HG02884 (cell line): Measurements from ENCODE around the gene COL6A3.
"Not testable (repeated sequence)": the region's sequence is repeated elsewhere in the genome, so short reads cannot be mapped to it uniquely, and the experiment has no call there.

Source experiments
- ATAC-seq: cut with Tn5 transposase; IDR thresholded peaks from one replicate; pipeline ENCODE4 v1.9.1; 2021; ENCODE audit warnings: mild to moderate bottlenecking, moderate library complexity; ENCODE audit not compliant: unreplicated experiment

COL6A3 gene

DNA sequence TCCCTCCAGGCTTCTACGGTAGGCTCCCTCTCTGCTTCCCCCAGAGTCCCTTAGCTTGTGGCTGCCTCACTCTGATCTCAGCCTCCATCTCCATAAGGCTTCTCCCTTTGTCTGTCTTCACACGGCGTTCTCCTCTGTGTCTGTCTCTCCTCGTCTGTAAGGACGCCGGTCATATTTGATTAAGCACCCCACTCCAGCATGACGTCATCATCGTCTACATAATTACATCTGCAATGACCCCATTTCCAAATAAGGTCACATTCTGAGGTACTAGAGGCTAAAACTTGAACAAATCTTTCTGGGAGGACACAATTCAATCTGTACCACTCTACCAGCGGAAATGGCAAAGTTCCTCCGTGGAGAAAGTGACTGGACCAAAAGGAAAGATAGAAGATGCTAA lies 8.3 kb upstream of the COL6A3 start:
- ATAC-seq, result no peak

DNA sequence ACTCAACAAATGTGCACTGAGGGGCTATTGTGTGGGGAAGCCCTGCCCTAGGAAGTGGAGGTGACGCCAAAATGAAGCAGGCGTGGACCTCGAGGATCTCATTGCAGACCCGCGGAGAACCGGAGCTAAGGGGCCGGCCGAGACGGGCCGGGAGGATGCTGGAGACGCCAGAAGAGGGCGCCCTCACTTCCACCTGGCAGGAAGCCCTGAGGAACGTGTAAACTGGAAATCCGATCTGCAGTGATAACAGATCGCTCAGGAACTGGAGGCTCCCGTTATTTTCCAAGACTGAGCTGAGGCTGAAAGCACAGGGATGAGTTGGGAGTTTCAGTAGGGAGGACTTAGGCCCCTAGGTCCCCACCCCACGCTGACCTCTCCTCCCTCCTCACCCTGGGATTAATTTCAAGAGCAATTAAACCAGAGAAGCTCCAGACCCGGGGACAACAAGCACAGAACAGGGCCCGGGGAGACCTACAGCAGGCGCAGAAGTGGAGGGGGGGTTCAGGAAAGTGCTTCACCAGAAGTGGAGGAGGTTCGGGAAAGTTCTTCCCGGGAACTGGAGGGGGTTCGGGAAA lies 7.7 kb upstream of the COL6A3 start:
- ATAC-seq, result no peak

DNA sequence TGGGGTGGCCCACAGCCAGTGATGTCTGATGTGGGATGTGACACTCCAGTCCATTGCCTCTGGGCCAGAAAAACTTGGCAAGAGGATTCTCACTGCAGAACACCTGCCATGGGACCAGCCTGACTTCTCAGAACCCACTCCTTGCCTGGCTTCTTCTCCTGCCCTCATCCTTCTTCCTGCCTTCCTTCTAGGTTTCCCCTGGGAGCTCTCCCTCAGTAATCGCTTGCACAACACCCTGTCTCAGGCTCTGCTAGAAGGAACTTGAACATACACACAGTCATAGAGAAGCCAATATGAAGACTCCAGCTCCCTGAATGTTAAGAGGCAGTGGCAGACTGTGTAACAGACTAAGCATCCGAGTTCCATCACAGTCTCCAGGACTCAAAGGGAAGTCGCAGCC lies 4.3 kb upstream of the COL6A3 start:
- ATAC-seq, result no peak

DNA sequence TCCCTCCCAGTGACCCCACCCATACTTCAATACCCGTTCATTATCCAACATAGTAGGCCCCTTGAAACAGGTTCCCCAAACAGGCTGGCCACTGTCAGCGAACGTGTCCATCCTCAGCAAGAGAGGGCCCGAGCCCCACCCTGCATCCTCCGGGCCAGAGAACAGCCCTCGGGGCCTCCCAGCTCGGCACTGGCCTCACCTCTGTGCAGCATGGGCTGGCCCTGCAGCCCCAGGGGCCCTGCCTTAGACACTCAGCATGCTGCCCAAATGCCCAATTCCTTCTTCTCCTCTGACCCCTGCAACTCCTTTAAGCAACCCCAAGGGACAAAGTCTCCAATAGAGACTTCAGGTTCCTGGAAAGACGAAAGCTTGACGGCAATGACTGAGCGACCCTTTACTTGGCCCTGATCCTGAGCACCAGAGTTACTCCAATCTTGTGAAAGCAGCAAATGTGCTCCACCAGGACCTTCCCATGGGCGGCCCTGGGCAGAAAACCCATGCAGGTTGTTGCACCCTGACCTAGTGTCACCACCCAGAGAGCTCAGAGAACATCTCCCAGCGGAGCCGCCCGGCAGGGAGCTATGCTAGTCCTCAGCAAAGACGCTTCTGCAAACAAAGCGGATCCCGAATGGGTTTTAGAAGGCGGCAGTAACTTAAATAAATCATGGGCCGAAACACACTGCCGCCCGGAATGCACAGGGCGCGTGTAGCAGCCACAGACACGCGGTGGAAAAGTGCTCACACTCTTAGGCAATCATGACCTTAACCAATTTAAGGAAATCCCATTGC lies 782 bp downstream of the COL6A3 start:
- no peak for ATAC-seq

DNA sequence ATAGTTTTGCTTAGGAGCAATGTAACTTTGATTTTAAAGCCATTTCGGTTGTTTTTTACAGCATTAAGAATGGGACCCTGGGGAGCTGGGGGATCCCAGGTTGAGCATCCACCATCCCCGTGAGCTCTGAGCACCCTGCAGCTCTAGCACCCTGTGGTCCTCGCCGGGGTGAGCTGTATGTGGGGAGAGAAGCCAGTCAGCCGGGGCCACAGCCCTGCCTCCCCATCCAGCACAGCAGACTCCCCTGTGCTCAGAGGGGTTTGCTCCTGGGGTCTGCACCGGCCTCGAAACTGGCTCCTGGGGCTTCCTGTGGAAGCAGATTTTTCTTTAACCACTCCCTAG lies 1.3 kb downstream of the COL6A3 start:
- no peak for ATAC-seq

DNA sequence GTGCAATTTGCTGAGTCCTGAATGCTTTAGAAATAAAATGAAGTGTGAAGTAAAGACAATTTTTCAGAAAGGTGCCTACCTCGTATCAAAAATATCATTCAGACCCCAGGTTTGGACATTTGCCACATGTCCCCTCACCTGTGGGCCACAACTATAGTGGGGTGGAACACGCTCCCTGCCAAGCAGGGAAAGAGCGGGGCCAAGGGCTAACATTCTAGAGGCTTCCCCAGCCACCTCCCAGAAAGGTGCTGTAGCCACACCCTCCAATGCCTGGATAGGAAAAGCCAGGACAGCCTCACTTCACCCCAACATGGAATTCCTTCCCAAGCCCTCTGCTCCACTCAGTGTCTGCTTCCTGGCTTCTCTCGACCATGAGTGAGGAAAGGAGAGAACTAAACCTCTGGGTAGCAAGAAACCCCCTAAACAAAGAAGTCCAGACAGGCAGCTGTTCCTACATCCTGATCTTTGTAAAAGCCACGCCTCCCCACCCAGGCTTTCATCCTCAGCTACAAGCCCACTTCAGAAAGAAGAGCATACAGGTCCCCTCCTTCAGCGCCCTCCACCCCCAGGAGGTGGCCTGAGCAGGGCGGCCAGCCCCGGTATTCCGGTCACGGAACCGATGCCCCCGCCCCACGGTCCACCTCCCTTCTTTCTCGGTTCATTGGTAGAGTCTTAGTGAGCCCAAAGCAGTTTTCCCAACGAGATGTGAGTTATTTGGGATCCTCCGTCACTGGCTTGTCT lies 2.1 kb downstream of the COL6A3 start:
- no peak for ATAC-seq

DNA sequence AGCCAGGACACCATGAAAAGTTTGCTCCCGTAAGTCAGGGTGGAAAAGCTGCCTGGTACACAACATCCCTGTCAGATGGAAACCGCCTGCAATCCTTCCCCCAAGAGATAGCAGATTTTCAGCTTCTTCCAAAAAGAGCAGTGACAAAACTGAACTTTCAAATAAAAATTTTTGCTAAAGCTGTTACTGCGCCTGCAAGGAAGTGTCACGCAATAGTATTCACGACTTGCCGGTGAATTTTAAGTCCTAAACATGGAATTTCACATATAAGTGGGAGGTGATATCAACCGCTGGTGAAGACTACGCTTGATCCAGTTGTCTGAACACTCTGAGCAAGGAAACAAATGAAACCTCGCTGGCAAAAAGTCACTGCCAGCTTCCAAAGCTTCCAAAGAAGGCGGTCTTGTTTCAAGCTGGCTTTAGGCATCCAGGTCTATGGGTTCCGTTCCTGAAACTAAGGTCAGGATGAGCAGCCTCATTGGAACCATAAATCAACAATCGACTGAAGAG lies 2.8 kb downstream of the COL6A3 start:
- ATAC-seq, result no peak

DNA sequence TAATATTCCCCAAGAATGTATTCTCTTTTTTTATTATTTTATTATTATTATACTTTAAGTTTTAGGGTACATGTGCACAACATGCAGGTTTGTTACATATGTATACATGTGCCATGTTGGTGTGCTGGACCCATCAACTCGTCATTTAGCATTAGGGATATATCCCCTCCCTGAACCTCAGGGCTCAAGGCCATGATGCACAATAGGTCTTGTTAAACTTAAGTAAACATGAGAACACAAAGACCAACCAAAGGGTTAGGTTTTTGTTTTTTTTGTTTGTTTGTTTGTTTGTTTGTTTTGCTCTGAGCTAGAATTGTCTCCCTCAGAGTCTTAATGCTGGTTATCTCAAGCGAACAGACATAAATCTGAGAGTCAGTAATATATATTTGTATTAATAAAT lies 4.7 kb downstream of the COL6A3 start:
- not testable (repeated sequence) for ATAC-seq

DNA sequence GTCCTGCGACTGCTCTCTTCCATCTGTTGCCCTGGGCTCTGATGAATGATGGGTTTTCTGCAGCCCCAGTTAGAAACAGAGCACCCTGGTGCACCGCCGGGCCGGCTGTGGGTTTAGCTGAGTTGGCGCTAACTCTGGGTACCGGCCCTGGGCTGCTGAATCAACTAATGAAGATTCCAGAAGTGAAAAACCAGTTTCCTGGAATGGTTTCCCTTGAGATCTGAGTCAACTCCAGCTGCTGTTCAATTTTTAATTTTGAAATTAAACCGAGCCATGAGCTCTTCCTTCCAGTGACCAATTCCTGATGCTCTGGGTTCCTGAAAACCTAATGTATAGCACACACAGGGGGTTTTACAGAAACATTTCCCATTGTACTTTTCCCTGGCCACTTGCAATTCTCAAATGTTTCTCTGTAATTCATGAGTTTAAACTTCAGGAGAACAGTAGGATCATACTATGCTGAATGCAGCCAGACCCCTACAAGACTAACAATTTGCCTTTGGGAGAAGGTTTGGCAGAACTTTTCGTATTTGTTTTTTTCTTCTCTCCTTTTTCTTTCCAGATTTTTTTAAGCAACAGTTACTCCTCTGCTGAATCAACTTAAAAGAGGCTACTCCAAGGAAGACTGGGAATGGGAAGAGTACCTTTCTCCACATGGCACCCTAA lies 5.5 kb downstream of the COL6A3 start:
- ATAC-seq, result no peak

DNA sequence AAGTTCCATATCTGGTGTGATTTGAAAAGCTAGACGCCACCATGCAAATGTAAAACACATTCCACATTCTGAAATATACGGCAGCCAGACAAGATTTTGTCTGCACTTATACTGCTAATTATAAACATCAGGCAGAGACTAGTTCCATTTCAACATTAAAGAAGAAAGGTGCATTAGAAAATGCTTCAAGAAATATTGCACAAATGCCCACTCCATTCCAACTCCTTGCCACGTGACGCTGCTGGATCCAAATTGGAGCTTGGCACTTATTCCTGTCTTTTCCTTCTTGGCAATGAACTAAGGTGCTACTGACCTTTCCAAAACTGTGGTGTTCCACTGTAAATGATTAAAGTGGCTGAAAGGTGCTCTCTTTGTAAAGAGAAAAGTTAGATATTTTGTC lies 6.3 kb downstream of the COL6A3 start:
- ATAC-seq, result no peak

DNA sequence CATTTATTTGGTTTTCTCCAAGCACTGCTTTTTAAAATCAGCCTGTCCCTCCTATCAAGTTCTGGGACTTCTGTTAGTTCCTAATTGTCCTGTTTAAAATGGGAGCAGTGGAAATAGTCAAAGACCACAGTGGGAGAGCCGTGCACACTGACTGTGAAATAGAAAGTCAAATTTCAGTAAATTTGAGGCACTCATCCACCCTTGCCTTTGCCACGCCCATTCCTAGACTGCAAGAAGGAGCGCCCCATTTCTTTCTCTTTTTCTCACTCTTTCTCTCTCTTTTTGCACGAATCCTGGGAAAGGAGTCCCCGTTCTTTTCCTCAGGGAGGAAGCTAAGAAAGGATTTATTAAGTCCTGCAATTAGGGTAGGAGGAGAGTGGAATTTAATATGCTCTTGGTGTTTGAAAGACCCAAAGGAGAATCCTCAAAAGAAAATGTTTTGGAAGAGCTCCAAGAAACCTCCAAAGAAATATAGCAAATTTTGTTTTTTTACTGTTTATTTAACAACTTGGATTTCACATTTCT lies 7.5 kb downstream of the COL6A3 start:
- ATAC-seq, result no peak

DNA sequence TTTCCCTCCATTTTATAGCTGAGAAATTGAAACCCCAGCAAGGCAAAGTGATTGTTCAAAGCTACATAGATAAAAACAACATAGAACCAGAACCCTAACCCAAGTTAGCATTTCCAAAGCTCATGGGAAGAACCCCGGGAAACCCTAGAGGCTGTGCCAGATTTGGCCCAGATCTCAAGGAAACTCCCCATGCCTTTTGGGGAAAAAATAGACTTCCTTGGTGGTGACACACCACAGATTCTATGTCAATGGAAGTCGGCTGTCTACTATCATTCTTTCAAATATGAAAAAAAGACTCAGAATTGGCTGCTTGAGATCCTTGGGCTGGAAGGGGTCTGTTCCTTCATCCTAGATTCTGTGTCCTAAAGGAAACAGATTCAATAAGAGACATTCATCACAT lies 8.4 kb downstream of the COL6A3 start:
- no peak for ATAC-seq

DNA sequence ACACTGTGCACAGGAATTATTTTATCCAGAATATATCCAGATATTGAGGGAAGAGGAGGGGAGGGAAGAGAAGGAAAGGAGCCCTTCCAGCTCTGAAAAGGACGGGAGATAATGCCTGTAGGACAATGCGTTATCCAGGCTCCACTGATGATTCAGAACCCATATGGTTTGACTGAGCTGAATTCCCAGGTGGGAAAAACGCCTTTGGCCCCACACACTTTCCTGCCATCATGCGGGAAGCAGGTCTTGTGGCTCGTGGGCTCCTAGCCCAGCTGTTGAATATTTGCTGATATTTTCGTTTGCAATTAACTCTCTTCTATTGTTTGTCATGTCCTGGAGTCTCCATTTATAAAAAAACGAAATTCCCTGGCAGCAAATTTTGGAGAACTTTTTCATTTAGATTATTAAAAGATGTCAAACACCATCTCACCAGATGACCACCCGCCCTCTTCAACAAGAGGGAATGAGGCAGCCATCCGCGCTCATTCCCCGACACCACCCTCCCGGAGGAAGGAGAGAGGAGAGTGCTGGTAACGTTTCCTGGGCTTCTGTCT lies 8.9 kb downstream of the COL6A3 start:
- no peak for ATAC-seq

DNA sequence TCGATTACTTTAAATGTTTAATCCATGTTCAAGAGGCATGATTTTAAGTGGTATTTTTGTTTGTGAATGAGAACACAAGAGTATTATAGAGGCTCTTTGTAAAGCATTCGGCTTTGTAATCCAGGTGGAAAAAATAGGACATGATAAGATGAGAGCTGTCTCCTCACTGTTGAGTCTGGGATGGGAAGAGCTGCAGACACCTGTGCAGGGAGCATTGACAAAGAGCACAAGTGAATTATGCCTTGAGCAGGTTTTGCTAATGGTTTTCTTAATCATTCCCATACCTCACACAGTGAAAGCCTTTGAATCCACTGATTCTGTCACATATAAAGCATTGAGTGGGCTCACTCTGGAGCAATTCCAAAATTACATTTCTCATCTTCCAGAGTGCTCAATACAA lies 9.6 kb downstream of the COL6A3 start:
- ATAC-seq, result no peak

DNA sequence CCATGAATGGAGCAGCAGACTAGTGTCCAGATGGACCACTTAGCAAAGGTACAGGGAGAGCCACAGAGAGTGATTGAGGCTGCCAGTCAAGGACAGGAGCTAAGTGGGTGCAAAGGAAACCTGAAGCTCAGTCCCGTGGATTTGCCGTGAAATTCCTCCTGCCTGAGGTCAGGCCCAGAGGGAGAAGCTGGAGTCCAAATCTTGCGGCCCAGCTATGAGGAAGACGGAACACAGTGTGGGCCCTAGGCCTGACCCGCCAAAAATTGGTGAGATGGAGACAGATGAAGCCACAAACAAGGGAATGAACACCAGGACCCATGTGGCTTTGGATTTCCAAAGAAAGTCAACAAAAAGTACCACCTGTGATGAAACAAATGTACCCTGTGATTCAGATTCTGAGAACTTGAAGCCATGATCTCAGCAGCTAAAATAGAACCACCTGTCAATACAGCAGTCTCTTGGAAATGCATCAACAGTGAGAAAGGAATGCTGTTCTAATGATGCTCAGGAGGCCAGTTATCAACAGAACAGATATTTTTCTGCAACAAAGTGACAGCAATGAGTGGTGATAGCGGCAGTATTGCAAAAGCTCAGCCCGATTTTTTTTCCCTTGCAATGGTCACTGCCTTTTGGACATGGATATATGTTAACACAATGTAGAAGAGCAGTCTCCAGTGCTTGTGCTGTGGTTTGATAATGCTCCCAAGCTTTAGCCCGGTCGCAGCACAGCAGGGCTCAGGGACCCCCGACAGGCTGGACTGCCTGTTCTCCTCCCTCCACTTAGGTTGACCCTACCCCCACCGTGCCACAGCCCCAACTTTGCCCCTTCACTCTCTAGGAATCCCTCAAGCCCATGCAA lies 10.7 kb downstream of the COL6A3 start:
- ATAC-seq, result no peak

DNA sequence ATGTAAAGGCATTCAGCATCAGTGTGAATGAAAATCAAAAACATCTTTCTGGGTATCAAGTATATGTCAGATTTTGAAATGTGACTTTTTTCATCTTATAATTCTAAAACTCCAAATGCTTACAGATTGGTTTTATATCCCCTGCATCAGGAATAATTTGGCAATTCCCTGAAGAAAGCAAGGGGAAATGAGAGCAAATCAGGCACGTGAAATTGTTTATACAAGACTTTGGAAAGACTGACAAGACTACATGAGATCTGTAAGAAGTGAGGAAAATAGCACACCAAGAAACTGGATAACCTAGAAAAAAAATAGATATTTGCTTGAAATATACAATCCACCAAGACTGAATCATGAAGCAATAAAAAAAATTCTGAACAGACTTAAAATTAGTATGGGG lies 13.8 kb downstream of the COL6A3 start:
- ATAC-seq, result no peak

DNA sequence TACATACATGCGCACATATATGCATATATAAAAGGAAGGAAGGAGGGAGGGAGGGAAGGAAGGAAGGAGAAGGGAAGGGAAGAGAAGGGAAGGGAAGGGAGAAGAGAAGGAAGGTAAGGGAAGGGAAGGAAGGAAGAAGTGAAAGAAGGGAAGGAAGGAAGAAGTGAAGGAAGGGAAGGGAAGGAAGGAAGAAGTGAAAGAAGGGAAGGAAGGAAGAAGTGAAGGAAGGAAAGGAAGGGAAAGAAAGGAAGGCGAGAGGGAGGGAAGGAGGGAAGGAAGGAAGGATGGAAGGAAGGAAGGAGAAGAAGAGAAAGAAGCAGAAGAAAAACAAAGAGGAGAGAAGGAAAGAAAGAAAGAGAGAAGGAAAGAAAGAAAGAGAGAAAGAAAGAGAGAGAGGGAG lies 16.9 kb downstream of the COL6A3 start:
- ATAC-seq, result no peak

DNA sequence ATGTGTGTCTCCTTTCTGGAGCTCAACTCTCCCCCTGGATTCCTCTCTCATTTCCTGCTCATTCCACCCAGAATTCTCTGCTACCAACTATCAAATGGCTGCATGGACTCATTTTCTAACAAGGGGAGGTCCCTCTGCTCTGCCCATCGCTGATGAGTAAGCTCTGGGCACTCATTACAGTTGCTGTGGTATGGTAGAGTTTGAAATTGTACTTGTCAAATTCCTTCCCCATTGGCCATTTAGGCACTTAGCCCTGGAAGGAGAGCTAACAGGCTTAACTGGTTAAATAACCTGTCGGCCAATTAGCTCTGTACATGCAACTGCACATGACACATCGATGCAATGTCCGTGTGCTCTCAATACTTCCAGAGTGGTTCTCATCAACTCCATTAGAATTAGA lies 20.4 kb downstream of the COL6A3 start:
- no peak for ATAC-seq

DNA sequence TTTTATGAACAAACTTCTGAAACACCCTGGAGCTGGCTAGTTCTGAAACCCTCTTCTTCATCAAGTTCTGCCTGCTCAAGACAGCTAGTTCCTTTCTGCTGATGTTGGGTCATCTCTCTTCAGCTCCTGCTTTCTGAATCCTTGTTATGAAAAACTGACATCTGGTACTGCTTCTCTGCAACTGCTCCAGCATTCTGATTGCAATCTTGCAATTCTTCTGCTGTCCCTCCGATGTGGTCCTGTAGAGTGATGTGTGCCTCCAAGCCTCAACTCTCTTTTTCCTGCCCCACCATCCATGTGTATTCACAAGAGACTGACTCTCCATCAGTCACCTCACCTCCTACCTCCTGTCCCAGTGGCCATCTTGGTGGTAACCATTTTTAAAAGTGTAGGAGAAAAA lies 21.8 kb downstream of the COL6A3 start:
- no peak for ATAC-seq

DNA sequence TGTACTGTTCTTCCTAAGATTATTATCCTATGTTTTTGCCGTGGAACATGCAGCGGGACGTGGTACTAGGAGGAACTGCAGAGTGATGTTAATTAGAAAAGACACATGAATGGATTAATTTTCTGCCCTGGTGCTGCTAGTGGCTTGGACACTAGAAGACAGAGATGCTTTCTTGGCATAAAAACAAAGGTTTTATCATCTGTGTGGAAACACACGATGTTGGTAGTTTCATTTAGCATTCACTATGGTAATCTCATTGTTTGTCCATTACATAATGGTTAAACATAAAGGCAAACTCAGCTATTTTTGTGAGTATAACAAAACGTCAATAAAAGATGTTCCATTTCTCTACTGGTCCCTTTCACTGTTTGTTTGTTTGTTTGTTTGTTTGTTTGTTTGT lies 22.8 kb downstream of the COL6A3 start:
- ATAC-seq, result no peak
